IMR-90 (cell line): Measurements from ENCODE around the gene CERS5.

Experiments used
- CEBPB ChIP-seq: IDR thresholded peaks from 2 replicates; pipeline ENCODE4 v1.6.1; 2012; ENCODE audit warnings: low read depth, low read length, improper control_type of control experiment
- CHD1 ChIP-seq: IDR thresholded peaks from 2 replicates; pipeline ENCODE4 v1.6.1; 2012; ENCODE audit warnings: low read depth, low read length, improper control_type of control experiment
- MAFK ChIP-seq: IDR thresholded peaks from 2 replicates; pipeline ENCODE4 v1.6.1; 2012; ENCODE audit warnings: low read depth, low read length, improper control_type of control experiment
- MAZ ChIP-seq: IDR thresholded peaks from 2 replicates; pipeline ENCODE4 v1.6.1; 2012; ENCODE audit warnings: low read depth, mild to moderate bottlenecking, low read length, improper control_type of control experiment, moderate library complexity, borderline replicate concordance
- MXI1 ChIP-seq: IDR thresholded peaks from 2 replicates; pipeline ENCODE4 v1.6.1; 2012; ENCODE audit warnings: low read depth, mild to moderate bottlenecking, low read length, moderate library complexity, borderline replicate concordance
- POLR2A ChIP-seq: IDR thresholded peaks from 2 replicates; pipeline ENCODE4 v1.6.1; 2012; ENCODE audit warnings: mild to moderate bottlenecking, low read depth, low read length
- RAD21 ChIP-seq: IDR thresholded peaks from 2 replicates; pipeline ENCODE4 v1.6.1; 2012; ENCODE audit warnings: low read length, improper control_type of control experiment
- RCOR1 ChIP-seq: IDR thresholded peaks from 2 replicates; pipeline ENCODE4 v1.6.1; 2012; ENCODE audit warnings: mild to moderate bottlenecking, low read length, improper control_type of control experiment; ENCODE audit not compliant: insufficient replicate concordance
- RFX5 ChIP-seq: IDR thresholded peaks from 2 replicates; pipeline ENCODE4 v1.8.0; 2012; ENCODE audit warnings: low read depth, mild to moderate bottlenecking, low read length, moderate library complexity
- SMC3 ChIP-seq: fragments of 150-350 bp; IDR thresholded peaks from 2 replicates; pipeline ENCODE4 v1.6.1; 2016; ENCODE audit warnings: low read depth, mild to moderate bottlenecking, antibody characterized with exemption, low read length, moderate library complexity
- USF2 ChIP-seq: fragments of 150-350 bp; IDR thresholded peaks from 2 replicates; pipeline ENCODE4 v1.6.1; 2017; ENCODE audit warnings: mild to moderate bottlenecking, antibody characterized with exemption, low read length, low read depth
- TF ChIP-seq, protein P1 (sequence below): conservative IDR thresholded peaks from 2 replicates; pipeline ENCODE4 v1.5.1; 2012; ENCODE audit warnings: mild to moderate bottlenecking, low read depth, low read length, improper control_type of control experiment
- TF ChIP-seq, protein P2 (sequence below): fragments of 150-350 bp; IDR thresholded peaks from 2 replicates; pipeline ENCODE4 v1.6.1; 2016; ENCODE audit warnings: low read depth, mild to moderate bottlenecking, low read length, moderate library complexity, borderline replicate concordance

GRCh38 chr12:50110762-50111351, 56.3 kb downstream of the CERS5 start:
- TF ChIP-seq POLR2A (no peak), RCOR1 (no peak), MAFK (no peak), MXI1 (no peak), RFX5 (0 out of 2 replicates have a peak, but pooled peaks have one; percentile 2), CEBPB (no peak), SMC3 (no peak), CHD1 (no peak), RAD21 (no peak), MAZ (no peak), USF2 (no peak)
- TF ChIP-seq, protein P1, sequence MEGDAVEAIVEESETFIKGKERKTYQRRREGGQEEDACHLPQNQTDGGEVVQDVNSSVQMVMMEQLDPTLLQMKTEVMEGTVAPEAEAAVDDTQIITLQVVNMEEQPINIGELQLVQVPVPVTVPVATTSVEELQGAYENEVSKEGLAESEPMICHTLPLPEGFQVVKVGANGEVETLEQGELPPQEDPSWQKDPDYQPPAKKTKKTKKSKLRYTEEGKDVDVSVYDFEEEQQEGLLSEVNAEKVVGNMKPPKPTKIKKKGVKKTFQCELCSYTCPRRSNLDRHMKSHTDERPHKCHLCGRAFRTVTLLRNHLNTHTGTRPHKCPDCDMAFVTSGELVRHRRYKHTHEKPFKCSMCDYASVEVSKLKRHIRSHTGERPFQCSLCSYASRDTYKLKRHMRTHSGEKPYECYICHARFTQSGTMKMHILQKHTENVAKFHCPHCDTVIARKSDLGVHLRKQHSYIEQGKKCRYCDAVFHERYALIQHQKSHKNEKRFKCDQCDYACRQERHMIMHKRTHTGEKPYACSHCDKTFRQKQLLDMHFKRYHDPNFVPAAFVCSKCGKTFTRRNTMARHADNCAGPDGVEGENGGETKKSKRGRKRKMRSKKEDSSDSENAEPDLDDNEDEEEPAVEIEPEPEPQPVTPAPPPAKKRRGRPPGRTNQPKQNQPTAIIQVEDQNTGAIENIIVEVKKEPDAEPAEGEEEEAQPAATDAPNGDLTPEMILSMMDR = no peak
- TF ChIP-seq, protein P2, sequence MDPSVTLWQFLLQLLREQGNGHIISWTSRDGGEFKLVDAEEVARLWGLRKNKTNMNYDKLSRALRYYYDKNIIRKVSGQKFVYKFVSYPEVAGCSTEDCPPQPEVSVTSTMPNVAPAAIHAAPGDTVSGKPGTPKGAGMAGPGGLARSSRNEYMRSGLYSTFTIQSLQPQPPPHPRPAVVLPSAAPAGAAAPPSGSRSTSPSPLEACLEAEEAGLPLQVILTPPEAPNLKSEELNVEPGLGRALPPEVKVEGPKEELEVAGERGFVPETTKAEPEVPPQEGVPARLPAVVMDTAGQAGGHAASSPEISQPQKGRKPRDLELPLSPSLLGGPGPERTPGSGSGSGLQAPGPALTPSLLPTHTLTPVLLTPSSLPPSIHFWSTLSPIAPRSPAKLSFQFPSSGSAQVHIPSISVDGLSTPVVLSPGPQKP = no peak
